SW 1271 (cell line): ENCODE results near the gene PBRM1.

Source experiments
- DNase-seq, 2 experiments: peaks; one replicate each; lab custom pipeline; 2025; lab: John Stamatoyannopoulos, UW

The PBRM1 gene

DNA sequence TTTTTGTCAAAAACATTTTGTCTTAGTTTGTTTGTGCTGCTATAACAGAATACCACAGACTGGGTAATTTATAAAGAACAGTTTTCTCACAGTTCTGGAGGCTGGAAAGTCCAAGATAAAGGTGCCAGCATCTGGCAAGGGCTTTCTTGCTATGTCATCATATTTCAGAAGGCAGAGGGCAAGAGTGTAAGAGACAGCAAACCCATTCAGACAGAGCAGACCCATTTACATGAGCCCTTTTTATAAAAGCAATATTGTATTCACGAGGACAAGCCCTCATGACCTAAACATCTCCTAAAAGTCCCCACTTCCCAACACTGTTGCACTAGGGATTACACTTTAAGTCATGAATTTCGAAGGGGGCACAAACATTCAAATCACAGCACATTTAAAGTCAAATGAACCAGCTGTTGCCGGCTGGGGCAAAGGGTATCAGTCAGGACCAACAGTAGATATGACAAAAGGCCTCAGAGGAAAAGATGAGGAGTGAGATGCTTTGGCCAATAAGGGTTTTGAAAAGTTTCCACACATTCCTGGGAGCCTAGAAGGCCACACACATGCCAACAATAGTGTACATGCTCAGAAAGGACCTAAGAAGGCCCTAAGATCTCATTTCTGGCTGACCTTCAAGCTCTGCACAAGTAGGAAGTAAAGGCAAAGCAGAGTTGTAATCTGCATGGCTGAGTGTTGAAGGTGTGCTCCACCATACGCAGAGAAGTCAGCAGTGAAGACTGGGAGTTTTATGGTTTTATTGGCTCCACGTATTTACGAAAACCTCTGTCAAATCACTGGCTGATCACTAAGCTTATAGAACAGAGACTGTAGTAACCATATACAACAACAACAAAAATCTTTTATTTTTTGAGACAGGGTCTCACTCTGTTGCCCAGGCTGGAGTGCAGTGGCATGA is 111.4 kb downstream of the PBRM1 start:
- no peak for DNase-seq

DNA sequence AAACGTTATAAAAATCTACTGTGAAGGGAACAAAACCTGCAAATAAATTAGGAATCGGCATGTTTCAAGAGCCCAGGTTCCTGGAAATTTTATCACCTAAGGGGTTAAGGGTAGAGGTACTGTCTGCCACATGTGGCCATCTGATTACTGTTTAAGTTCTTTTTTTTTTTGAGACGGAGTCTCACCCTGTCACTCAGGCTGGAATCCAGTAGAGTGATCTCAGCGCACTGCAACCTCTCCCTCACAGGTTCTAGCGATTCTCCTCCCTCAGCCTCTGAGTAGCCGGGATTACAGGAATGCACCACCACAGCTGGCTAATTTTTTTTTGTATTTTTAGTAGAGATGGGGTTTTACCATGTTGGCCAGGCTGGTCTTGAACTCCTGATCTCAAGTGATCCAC is 113.5 kb downstream of the PBRM1 start:
- DNase-seq = no peak

DNA sequence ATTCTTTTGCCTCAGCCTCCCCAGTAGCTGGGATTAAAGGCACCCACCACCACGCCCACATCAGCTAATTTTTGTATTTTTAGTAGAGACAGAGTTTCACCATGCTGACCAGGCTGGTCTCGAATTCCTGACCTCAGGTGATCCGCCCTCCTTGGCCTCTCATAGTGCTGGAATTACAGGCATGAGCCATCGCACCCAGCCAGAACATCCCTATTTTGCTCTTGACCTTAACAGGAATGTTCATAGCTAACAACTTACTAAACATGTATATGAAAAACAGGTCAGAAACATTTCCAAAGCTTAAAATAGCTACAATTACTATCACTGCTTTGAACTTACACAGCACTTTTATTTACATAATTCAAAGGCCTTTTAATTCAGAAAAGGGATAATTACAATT is 115.6 kb downstream of the PBRM1 start:
- no peak for DNase-seq

DNA sequence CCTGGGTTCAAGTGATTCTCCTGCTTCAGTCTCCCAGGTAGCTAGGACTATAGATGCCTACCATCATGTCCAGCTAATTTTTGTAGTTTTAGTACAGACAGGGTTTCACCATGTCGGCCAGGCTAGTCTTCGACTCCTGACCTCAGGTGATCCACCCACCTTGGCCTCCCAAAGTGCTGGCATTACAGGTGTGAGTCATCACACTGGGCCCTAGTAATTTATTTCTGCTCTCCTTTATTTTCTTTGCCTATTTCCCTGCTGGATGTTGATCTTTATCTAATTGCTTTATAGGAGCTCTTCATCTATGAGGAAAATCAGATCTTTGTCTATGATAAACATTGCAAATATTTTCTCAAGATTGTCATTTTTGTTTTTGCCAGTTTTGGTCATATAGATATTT is 117.6 kb downstream of the PBRM1 start:
- no peak for DNase-seq

DNA sequence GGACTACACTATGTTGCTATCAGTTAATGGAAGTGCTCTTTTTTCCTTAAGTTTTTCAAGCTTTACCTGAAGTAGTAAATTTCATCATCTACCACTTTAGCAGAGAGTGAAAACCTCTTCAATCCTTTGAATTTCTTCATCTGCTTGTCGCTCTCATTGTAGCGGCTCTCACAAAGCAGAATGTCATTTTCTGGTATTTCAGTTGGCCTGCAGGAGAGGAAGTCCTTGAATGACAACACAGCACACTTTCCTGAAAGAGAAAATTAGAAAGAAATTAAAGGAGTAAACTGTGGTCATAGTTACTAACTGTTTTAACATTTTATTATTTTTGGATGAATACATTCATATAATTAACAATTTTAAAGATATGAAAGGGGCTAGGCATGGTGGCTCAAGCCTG is 121.7 kb downstream of the PBRM1 start:
- no peak for DNase-seq

DNA sequence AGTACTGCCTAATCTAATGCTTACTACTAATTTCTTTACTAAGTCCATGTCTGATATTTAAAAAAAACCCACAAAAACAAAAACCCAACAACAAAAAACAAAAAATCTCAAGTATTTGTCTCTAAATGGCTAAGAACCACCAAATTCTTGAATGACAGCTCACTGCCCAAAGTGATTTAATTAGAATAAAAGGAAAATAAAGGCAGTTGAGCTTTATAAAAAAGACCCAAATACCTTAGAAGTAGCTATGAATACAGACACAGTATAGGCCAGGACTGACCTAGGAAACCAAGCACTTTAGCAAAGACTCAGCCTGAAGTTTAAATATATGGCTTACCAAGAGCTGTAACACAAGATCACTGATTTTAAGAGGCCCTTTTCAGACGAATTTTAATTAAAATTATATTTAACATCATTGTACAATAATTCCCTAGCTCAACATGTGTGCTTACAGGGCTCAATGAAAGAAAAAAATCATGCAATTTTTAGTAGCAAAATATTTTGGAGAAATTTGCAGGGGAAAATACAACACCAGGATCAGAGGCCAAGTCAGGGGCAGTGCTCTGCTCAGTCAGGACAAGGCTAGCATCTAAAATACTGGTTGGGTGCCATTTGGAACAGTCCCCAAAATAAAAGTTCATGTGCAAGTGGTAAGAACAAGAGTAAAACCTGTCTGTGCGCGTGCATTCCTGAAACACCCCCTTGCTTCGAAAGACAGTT is 124.5 kb downstream of the PBRM1 start:
- no peak for DNase-seq

DNA sequence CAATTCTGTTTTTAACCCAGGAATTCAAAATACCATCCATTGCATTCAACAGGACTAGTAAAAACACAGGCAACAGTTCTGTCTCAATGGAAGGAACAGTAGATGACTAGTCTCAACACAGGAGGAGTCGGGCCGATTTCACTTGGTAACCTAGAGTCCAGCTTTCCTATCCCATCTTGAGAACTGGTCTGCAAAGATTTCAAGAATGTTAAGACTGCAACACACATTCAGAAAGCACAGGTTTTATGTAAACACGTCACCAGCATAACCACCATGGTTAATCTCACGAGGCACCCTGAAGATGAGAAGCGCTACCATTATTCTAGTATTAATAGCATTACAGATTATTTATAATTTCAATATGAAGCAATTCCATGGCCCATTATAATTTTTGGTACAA is 127.3 kb downstream of the PBRM1 start:
- DNase-seq = no peak

DNA sequence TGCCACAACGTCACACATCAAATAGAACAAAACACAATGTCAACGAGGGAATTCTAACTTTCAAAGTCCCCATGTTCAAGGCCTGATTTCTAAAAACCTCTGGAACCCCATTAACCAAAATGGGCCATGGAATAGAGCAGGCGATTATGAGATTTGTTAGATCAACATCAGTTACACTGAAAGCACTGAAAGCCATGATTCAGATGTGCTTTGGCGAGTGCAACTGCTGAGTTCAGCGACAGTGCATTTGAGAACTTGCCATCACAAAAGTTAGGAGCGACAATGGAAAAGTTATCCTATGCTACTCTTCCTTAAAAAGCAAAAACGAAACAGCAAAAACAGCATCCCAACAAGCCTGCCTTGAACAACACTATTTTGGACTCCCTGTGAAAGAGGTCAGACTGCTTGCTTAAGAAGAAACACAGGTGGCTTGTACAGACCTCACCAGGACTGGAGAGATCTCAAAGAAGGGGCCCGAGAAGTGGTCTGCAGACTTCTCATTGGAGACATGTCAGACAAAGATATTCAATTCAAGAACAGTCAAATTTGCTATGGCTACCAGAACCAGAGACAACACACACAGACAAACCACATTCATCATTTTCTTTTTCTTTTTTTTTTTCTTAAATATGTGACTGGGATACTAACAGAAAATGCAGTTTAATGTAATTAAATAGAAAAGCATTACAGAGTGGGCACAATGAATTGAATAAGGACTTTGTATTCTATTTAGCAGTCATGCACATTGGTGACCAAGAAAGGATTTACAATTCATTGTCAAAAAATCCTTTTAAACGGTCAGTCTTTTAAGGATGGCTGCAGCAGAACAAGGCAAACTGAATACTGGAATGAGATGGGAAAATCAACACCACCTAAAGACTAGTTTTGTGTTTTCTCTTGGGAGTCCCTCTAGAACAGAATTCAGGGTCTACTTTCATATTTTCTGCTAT is 128.4 kb downstream of the PBRM1 start:
- no peak for DNase-seq

DNA sequence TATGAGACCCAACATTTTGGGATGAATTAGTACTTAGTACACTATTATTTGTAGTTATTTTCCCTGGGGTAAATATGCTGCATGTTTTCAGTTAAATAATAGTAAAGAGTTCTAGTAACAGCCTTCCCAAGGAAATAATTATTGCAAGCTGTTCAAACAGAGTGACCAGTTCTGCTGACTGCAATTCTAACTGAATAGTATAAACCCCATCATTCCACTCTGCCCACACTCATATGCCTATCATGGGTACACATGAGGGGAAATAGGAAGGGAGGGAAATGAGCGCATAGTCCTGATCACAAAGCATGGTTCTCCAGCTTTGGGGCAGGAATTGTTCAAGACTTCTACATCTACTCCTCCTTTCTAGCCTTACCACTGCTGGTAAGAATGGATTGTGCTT is 130.7 kb downstream of the PBRM1 start:
- DNase-seq = no peak

DNA sequence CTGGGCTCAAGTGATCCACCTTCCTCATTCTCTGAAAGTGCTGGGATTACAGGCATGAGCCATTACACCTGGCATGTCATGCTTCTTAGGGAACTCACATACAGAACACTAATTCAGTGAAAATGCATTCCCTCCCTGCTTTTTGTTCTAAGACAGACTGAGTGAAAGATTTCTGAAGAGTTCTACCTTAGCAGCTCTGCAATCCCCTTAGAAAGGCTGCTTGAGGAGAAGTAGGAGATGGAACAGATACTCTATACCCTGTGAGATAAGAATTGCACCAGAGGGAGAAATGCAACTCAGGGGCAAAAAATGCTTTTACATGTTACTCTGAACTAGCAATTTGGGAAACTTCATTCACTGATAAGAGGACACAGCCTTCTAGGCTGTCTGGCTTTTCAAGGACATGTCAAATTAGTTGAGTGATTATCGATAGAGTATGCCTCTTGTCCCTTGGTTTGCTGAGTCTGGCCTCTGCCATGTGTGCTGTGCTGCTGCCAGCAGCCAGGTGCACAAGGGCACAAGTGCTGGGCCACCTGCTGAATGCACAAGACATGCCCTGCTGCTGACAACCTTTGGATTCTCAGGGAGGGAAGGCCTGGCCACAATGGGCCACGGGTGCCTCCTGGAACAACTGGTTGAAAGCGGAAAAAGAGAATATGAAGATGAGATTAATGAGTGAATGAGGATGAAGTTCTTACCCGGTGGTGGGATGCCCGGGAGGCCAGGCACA is 131.5 kb downstream of the PBRM1 start:
- DNase-seq = no peak

DNA sequence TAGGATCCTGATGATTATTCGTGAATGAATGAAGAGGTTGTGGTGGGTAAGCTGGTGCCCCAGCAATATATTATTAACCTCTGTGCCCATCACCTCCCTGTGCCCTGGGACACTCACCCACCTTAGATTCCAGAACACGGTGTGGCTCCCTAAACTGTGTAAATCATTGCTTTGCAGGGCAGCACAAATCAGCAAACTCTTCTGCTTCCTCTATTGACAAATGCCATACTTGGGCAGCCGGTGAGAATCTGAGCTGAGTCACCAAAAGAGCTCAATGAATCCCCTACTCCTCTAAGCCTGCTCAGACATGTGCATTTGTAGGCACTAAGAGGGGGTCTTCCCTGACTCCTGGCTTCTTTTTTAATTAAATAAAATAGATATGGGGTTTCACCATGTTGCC is 133.6 kb downstream of the PBRM1 start:
- no peak for DNase-seq

DNA sequence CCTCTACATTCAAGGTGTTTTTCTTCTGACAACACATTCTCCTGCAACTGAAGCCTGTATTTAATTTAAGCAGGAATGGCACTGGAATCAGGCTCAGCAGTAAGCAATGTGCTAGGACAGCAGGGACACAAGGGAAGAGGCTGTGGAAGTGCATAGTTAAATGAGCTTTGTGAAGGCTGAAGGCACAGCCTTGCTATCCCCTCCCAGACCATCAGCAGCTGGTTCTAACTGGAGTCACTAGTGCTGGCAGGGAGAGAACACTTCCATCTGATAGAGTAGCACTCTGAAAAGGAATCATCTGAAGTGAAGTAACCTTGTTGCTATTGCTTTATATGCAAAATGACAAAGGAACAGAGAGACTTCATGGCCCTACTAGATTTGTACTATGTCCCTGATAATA is 134.6 kb downstream of the PBRM1 start:
- no peak for DNase-seq

DNA sequence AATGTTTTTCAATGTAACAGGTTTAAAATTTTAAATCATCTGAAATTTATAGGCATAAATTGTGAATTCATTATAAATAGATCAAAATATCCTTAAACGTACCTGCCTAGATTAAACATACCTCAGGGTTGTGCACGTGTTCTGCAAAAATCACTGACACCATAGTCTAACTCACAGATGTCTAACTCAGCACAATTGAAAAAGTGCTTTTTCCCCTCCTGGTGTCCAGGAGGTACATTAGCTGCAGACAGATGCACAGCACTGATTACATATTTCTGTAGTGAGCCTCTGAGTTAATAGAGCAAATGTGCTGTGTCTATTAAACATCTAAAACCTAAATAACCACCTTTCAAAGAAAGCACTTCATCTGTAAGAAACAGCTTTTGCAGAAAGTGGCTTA is 138.6 kb downstream of the PBRM1 start:
- DNase-seq = no peak

DNA sequence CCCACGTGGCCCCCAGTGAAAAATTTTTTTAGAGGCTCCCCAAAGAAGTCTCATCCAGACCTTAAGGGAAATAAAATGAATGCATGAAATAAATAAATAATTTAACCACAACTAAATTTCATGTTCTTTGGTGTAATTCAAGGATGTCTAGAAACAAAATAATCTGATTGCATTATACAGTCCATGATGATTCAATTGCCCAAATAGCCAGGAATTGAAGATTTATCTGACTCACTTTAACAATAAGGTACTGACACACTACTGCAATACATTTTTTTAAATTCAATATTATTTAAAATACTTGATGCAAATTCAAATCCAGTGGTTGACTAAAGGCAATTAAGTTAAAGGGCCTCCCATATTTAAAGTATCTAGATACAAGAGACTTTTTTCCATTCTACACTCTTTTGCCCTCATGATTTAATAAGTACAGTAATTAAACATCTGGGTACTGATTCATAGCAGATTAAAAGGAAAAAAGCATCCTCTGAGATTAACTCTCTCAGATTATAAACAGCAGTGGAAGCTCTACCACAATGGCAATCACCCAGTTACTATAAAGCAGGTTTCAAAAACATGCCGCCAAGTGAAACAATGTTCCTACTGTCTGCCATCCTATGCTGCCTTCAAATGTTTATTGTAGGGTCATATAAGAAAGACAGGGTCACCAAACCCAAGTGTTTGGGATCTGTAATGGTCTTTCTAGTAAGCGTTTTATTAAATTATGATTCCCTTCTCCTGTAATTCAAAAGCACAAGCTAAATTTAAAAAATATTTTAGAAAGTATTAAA is 139.4 kb downstream of the PBRM1 start:
- no peak for DNase-seq

DNA sequence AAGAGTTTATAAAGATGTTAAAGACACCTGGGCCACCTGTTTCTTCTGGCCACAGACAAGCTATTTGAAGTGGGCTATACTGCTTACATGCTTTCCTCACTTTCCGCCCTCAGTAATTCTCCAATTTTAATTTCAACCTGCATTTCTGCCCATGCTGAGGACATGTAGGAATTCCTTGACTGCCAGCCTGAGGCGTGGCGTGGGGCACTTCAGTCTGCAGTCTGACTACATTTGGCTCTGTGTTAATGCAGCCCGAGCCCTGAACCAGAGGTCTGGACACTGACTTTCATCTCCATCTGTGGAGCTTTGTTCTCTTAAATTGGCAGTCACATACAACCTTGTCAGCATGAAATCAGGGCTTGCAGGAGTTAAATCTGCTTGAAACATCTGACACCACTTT is 140.8 kb downstream of the PBRM1 start:
- no peak for DNase-seq

DNA sequence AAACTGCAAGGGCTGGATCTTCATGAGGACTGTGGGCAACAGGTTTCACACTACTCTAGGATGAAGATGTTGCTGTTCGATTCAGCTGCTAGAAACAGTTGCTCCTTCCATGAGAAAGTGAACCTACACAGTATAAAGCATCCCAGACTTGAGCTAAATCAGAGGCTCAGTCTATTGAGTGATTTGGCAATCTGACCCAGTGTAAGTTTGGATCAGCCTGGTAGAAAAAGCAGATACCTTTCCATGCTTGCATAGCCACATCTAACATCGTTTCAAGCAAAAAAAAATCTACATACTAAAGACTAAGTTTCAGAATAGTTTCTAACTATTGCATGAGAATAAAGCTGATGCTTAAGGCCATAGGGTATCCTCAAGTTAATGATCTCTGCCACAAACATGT is 144.7 kb downstream of the PBRM1 start:
- no peak for DNase-seq

DNA sequence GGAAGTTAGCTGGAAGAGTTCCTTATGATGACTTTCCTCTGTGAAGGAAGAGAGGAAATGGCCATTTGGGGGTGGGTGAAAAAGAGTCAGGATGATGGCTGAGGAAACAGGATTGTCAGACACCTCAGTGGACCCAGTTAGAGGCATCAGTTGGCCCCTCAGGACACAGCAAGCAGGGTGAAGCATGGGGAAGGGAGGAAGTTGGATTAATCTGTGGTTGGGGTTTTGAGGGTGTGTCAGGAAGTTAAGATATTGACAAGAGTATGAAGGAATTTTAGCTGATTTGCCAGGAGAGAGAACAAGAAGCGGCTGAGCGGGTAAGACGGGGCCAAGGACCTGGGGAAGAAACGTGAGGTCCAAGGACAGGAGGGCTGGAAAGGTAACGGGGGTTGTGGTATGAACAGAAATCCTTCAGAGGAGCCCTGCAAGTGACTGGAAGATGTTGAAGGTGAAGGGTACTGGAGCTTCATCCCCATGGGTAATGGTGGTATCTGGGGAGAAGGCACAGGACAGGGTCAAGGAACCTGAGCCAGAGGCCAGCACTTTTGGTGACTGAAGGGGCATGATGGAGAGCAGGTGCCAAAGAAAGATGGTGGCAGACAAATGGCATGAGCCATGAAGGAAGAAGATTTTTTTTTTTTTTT is 146.6 kb downstream of the PBRM1 start:
- DNase-seq = no peak

DNA sequence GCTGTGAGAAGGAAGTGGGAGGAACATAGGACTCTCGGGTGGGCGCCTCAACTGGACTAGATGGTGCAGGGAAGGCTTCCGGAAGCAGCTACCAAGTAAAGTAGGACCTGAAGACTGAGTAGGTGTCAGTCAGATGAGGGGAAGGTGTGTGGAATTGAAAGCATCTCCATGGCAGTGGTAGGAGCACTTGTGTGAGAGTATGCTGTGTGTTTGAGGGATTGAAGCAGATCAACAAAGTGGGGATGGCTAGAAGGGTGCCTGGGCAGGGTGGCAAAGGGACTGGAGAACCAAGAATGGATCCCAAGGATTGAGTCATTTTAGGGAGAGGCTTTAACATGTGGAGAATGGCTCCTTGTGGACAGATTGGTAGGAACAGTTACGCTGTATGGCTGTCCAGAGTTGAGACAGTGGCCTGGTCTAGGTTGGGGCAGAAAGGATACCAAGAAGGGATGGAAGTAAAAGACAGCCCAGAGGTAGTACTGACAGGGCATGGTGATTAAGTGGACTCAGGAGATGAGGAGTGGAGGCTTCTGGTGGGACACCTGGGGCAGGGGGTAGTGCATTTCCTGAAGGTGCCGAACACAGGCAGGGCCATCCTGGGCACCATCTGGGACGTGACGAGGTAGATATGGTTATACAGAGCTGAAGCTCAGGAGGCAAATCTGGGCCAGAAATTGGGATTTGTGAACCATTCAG is 147.8 kb downstream of the PBRM1 start:
- DNase-seq = no peak

DNA sequence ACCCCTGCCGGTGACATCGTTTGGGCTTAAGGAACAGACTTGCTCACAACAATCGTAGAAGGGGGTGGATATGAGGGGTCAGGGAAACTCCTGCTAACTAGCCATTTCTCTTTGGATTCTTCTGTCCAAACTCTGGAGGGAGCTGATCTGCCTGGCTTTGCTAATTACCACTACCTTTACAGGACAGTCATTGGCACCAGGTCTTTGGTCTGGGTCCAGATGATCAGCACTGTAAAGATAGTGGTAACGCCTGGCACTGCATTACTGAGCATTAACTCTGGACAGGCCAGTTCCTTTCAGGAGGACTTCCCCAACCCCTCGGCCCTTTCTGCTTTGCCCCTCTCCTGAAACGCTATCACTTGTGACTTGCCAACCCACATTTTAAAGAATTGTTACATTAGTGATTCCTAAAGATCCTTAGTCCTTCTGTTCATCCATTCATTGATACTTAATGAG is 148.5 kb downstream of the PBRM1 start:
- DNase-seq = peak in 1 of 2 experiments; percentile 22
